HG02870 (cell line): Measurements from ENCODE around the gene C1orf210.

Experiments used
- ATAC-seq: cut with Tn5 transposase; IDR thresholded peaks from one replicate; pipeline ENCODE4 v1.9.1; 2021; ENCODE audit warnings: mild to moderate bottlenecking, moderate library complexity; ENCODE audit not compliant: unreplicated experiment

Gene C1orf210

DNA sequence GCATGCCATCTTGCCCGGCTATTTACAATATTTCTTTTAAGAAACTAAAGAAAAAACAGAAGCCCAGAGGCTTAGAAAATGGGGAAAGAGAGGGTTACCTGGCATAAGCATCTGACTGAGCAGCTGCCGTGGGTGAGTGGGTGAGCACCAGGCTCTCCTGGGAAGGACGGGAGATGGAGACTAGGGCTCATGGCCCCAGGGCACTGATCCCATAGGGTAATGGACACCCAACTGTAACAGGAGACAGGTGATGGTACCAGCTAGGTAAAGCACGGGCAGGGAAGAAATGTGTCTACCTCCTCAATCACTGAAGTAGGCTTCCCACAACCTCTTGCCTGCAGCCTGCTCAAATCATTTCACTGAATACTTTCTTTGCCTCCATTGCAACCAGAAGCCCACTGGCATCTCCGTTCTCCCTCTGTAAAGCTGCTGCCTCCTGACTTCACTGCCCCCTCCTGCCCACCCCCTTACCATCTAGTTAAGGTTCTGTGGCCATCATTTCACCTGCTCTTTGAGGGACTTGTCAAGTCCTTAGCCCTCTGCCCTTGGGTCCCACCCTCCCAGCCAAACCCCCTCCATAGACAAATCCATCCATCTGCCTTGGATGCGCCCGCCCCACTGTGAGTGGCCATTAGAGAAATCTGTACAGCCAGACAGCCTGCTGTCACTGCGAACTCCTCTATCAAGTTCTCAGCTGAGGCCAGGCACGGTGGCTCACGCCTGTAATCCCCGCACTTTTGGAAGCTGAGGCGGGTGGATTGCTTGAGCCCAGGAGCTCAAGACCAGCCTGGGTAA lies 9.4 kb downstream of the C1orf210 start:
- ATAC-seq: no peak

DNA sequence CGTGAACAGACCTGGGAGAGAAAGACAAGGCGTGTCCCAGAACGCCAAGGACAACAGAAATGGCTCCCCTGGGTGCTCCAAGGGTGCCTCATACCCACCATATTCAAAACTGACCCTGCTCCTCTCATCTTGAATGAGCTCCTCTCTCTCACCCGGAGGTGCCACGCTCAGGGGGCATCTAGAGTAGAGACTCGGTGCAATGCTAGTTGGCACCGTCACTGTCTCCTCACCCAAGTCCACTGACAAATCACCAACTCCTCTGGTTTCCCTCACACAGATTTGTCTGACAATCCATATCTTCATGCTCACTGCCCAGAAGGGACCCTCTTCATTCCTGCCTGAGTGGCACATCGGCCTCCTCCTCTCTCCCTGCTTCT lies 10.6 kb downstream of the C1orf210 start:
- no peak for ATAC-seq

DNA sequence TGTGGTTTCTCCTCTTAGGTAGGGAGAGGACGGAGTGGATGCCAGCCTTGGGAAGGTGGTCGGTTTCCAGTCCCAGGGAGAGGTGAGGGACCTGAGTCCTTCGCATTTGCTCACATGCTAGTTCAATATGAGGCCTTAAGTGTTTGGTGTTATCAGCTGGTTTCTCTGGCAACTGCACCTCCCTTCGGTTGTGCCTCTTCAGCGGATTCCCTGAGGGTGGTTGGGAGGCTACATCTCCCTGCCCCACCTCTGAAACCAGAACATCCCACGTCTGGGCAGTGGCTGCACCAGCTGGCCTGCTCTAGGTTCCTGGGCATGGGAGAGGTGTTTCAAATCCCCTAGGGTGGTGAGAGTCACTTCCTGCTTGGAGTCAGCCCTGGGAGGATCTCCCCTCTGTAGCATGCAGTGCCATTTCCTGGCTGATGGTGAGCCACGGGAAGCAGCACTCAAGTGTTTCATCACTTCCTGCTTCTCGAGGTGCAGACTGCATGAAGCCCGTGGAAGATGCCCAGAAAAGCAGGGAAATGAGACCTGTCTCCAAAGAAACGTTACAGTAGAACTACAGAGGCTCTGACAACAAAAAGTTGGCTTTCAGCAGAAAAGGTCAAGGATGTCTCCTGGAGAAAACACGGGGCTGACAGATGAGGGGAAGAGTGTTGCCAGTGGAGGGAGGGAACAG lies 11.1 kb downstream of the C1orf210 start:
- no peak for ATAC-seq

GRCh38 chr1:43273708-43274107 lies 11.7 kb downstream of the C1orf210 start:
- no peak for ATAC-seq

GRCh38 chr1:43272576-43273571 lies 12.5 kb downstream of the C1orf210 start:
- no peak for ATAC-seq

- no peak for ATAC-seq
Observed at GRCh38 chr1:43272161-43272560, 13.2 kb downstream of the C1orf210 start.

GRCh38 chr1:43271186-43272118 lies 13.9 kb downstream of the C1orf210 start:
- no peak for ATAC-seq

DNA sequence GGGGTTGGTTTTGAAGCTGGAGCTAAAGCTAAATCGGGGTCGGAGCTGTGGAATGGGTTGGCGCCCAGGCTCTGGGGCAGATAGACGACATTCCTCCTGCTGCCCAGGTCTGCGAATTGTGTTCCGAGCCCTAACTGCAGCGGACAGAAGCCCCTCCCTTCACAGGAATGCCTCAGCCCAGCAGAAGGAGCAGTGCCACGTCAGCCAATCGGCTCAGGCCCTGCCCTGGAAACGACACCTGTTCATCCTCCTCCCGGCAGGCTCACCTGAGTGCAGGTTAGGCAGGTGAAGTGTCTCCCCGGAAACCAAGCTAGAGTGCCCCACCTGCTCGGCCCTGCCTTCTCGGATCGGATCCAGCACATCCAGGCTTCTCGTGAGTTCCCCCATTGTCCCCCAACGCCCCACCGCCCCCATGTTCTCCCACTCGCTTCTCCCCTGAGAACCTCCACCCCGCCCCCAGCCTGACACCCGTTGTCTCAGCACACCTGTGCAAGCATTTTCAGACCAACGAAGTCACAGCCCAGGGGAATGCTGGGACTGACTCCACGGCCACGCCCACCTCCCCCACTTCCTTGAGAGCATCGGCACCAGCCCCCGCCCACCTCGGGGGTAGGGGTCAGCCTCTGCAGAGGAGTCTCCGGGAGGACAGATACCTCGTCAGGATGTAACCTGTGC lies 14.8 kb downstream of the C1orf210 start:
- no peak for ATAC-seq

DNA sequence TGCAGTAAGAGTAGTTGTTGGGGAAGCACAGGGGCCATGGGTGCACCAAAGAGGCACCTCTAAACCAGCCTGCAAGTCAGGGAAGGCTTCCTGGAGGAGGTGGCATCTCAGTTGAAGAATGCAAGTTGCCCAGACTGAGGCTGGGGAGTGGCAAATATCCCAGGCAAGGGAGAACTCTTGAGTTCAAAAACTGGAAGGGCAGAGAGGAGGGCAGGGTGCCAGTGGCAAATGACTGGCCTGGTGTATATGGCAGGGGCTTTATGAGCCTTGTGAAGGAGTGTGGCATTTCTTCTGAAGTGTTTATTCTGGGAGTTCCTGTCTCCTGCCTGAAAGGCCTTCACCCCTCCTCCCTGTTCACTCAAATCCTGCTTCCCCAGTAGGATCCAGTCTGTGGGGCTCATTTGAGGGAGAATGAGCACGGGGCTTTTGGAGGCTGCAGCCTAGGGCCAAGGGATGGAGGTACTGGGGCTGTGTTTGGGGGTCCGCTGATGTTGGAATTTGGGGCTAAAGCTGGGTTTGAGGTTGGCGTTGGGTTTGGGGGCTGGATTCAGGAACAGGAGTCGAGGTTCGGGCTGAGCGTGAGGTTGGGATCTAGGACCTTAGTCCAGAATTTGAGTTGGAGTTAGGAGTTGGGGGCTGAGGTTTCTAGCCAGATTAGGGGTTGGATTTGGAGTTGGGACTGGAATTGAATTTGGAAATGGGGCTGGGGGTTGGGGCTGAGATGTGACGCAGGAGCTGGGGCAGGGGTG lies 15.6 kb downstream of the C1orf210 start, which contains the start of gene TMEM125:
TMEM125 (plus strand) TSS at position 357 of the 749 bp plus-strand sequence. CDS start 2,740 bp downstream, outside the sequence.
- no peak for ATAC-seq

DNA sequence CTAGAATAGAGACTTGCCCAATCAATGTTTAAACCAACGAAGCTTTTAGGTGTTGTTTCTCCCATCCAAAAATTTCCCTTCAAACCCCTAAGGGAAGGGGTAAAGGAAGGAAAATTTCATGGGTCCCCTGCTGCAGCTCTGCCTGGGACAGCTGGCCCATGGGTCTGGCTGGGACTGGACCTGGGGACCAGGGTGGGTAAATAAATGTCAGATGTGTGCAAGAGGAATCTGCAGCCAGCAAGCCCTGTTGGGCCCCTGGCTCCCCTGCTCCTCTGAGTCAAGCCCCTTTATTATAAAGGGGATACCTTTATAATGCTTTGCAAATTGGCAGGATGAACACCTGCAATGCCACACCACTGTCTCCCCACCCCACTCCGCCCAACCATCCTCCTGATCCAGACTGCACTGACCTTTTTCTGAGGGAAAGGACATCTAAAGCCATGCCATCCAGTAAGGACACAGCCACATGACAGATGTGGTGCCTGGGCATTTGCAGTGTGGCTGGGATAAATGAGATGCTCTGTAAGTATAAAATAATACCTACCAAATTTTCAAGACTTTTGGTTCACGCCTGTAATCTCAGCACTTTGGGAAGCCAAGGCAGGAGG lies 17.5 kb downstream of the C1orf210 start:
- ATAC-seq: no peak

DNA sequence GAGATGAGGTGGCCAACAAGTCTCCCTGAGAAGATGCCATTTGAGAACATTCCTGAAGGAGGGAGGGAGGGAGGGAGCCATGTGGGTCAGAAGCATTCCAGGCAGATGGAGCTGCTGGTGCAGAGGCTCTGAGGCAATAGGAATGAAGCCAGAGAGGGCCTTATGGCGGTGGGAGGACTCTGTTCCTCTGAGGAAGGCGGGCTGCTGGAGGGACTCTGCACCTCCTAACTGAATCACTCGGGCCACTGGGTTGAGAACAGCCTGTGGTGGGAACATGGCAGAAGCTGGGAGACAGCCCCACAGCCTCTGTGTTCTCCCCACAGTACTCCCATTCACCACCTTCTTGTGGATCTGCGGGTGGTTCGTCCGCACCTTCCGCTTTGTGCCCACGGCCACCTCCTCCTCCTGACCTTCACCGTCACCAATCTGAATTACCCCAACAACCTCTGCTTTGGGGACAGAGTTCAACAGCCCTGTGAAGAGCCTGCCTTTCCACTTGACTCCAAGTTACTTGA lies 18.0 kb downstream of the C1orf210 start:
- ATAC-seq: no peak

DNA sequence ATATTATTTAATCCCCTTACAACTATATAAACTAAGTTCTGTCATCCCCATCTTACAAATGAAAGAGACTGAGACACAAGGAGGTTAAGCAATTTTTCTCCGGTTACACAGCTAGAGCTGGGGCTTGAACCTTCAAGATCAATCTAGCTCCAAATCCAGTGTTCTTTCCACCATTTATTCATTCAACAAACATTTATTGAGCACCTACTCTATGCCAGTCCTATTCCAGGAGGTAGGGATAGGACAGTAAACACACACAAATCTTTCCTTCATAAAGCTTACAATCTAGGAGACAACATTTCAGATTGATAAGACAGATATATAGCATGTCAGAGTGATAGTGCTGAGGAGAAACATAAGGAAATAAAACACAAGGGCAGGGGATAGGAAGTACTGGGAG lies 18.5 kb downstream of the C1orf210 start:
- no peak for ATAC-seq

- ATAC-seq: no peak
Observed at GRCh38 chr1:43265431-43265830, 19.9 kb downstream of the C1orf210 start.

DNA sequence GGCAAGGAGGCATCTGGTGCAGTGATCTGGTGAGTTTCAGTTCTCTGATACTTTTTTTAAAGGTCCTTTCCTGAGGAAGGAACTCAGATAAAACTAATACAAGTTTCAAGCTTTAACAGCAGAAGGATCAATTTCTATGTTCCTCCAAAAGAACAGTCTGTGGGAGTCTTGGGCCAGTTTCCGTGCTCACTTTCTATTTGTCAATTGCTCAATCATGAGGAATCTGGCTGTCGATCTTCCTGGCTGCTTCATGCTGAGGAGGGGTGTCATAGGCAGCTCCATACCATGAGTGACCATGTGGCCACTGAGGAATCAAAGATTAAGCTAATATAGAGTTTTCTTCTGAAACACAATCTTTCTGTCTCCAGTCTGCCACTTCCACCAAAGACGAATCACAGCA lies 27.0 kb downstream of the C1orf210 start:
- ATAC-seq: no peak

DNA sequence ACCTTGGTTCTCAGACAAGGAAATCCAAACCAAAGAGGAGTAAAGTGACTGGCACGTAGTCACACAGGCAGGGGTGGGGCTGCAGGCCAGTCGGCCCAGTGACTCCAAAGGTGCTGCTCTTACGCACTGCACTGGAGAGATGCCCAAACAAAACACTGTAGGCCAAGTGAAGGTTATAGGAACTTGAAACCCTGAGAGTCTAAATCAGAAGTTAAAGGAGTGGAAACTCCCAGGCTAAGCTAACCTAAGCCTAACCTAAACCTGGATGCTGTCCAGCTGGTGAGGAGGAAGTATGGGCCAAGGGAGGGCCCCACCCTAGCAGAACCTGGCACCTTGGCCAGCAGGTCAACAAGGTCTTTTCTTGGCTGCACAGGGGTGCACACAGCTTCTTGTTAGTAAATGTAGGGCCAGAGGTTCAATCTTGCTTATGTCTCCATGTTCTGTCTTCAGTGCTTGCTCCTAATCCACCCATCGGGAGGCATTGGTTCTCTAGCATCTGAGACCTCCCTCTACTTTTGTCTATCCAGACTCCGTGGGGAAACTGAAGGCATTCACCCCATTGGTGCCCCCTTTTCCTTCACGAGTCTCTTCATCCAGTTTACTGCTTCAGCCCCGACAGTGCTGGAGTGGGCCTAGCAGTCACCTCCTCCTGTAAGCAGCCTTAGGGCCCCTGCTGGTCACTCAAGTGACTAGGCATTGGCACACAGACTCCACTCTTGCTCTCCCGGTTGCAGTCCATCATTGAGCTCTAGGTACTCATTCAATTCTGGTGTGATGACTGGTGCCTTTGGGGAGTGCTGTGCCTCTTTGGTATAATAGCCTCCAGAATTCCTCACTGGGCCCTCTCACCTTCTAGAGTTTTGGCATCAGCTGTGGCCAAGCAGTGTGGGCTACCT lies 28.5 kb downstream of the C1orf210 start:
- no peak for ATAC-seq

DNA sequence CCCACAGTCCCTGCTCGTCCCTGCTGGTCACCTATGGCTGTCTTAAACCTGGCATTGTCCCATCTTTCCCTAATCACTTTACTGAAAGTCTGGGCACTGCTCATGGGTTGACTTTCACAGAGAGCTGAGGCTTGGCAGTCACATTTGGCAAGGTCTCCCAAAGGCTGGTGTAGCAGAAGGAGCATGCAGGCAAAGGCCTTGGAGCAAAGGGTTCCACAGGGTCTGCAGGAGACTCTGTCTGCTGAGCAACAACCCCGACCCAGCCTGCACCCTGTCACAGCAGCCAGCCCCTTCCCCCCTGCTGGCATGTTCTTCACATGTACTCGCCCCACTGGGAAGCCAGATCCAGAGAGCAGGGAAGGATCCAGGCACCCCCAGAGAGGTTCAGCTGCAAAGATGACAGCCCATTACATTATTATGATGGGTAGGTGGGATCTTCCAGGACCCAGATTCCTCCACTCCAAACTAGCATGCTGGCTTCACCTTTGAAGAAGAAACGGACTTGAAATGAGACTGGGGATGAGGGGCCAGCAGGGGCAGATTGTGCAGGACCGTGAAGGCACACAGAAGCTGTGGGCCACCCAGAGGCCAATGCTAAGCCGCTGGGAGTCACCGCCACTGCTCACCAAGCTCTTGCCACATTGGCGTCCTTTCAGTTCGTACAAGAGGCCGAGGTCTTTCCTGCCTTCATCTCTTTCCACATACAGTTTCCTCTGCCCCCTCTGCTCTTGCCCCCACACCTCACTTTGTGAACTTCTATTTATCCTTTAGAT lies 29.8 kb downstream of the C1orf210 start:
- ATAC-seq: no peak
